Measurements from ENCODE around the gene VPS52.
"Not testable (repeated sequence)": the region's sequence is repeated elsewhere in the genome, so short reads cannot be mapped to it uniquely, and the experiment has no call there.

VPS52 gene

GRCh38 chr6:33277663-33278391, 6.2 kb upstream of the VPS52 start:
- TF ChIP-seq, protein P1, sequence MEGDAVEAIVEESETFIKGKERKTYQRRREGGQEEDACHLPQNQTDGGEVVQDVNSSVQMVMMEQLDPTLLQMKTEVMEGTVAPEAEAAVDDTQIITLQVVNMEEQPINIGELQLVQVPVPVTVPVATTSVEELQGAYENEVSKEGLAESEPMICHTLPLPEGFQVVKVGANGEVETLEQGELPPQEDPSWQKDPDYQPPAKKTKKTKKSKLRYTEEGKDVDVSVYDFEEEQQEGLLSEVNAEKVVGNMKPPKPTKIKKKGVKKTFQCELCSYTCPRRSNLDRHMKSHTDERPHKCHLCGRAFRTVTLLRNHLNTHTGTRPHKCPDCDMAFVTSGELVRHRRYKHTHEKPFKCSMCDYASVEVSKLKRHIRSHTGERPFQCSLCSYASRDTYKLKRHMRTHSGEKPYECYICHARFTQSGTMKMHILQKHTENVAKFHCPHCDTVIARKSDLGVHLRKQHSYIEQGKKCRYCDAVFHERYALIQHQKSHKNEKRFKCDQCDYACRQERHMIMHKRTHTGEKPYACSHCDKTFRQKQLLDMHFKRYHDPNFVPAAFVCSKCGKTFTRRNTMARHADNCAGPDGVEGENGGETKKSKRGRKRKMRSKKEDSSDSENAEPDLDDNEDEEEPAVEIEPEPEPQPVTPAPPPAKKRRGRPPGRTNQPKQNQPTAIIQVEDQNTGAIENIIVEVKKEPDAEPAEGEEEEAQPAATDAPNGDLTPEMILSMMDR (conservative IDR thresholded peaks at IDR 0.05; ENCODE audit: low read depth, low read length) = no peak
- H3K4me3 ChIP-seq (ENCODE audit: low read length) = peak overlapping the region; percentile 52
- DNase-seq (ENCODE audit: low read depth) = no peak

- TF ChIP-seq, protein P1 (conservative IDR thresholded peaks at IDR 0.05; ENCODE audit: low read depth, low read length) = peak; percentile 51
- peak within 1 kb of the TSS; percentile 52 for H3K4me3 ChIP-seq (ENCODE audit: low read length)
- DNase-seq (ENCODE audit: low read depth) = no peak
These were observed 5.4 kb upstream of the VPS52 start, which contains the start of gene B3GALT4 for GRCh38 chr6:33276864-33277662. Gene B3GALT4, plus strand, starts transcription at chr6:33277123. Its CDS starts 297 bp downstream, at chr6:33277420.

DNA sequence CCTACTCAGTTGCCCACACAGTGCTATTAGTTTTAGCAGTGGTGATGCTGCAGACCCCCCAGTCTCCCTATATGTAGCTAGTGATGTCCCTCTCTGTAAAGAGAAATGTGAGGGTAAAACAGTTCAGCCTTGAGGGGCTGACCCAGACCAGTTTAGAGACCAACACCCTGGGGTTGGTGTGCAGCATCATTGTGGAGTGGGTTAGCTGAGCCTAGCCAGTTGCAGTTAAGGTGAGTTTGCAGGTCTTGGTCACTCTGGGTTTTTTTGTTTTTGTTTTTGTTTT, 4.8 kb upstream of the VPS52 start:
- no peak for DNase-seq (ENCODE audit: low read depth)
- peak overlapping the region; percentile 52 for H3K4me3 ChIP-seq (ENCODE audit: low read length)
- TF ChIP-seq, protein P1 (conservative IDR thresholded peaks at IDR 0.05; ENCODE audit: low read depth, low read length) = no peak

DNA sequence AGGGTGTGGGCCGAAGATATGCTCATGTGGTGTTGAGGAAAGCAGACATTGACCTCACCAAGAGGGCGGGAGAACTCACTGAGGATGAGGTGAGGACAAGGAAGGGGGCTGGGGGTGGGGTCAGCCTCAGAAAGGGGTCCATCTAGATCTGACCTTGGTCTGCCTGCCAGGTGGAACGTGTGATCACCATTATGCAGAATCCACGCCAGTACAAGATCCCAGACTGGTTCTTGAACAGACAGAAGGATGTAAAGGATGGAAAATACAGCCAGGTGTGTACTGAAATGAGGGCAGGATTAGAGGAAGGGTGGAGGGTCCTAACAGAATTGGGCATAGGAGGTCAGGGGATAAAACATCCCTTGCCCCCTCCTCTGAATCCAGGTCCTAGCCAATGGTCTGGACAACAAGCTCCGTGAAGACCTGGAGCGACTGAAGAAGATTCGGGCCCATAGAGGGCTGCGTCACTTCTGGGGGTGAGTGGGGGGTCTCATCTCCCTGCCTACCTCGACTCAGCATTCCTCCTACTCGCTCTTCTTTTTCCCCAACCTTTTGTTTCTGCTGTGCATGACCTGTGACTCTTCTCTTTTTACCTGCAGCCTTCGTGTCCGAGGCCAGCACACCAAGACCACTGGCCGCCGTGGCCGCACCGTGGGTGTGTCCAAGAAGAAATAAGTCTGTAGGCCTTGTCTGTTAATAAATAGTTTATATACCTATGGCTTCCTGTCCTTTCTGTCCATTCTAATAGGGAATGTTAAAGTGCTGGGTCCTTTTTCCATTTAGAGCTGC, 4.3 kb upstream of the VPS52 start:
- not testable (repeated sequence) for DNase-seq (ENCODE audit: low read depth)
- H3K4me3 ChIP-seq (ENCODE audit: low read length) = peak overlapping the region; percentile 52

- peak overlapping the region; percentile 85 for H3K4me3 ChIP-seq (ENCODE audit: low read length)
- TF ChIP-seq, protein P1 (conservative IDR thresholded peaks at IDR 0.05; ENCODE audit: low read depth, low read length) = no peak
- no peak for DNase-seq (ENCODE audit: low read depth)
These were observed 2.5 kb upstream of the VPS52 start for GRCh38 chr6:33273924-33274902.

DNA sequence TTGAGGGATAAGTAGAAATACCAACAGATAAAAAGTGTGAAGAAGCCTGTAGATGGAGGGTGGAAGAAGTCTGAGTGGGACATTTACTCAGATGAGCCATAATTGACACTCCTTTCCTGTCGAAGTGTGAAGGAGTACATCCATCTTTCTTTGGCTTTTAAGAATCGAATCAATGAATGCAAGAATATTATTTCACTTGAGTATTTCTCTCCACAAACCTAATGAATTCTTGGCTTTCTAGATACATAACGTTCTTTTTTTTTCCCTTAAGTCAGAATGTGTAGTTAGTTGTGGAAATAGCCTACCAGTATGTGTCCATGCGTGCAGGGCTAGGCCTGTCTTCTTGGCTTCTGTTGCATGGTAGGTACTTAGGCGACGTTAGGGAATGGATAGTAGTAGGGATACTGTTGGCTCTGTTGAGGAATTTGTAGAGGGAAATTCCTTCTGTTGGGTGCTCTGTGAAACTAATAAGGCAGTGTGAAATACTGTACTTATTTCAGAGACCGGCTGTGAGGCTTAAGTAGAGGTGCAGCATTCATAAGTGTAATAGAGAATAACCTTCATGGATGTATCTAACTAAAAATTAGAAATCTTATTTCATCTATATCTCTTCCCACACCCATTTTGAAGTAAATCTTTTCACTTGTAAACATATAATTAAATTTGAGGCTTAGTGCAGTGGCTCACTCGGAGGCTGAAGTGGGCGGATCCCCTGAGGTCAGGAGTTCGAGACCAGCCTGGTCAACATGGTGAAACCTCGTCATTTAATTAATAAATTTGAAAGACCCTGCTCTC, 1.6 kb upstream of the VPS52 start:
- H3K4me3 ChIP-seq (ENCODE audit: low read length) = peak overlapping the region; percentile 85
- DNase-seq (ENCODE audit: low read depth) = no peak
- TF ChIP-seq, protein P1 (conservative IDR thresholded peaks at IDR 0.05; ENCODE audit: low read depth, low read length) = no peak

Data from retinal pigment epithelial cell (primary cell).